ENCODE results near the gene PIP5K1C. TPM values are rescaled to one million over a fixed set of nuclear protein-coding genes. Genes with fewer than 3 reads are reported as not detected.
A peak's percentile ranks its signal among the peaks of the same experiment; 100 is the strongest.

PIP5K1C gene
- total RNA-seq, 1 donor from 2014 or later, result 42.0 TPM

GRCh38 chr19:3710265-3710812 lies 10.1 kb upstream of the PIP5K1C start:
- no peak overlapping the region for H3K4me3 ChIP-seq (ENCODE audit: insufficient read depth, low read depth, low read length)
- no peak for FAIRE-seq
- Mint-ChIP-seq H3K27ac (ENCODE audit: unreplicated experiment) (no peak overlapping the region), H3K4me3 (ENCODE audit: unreplicated experiment) (no peak overlapping the region), H3K9me3 (ENCODE audit: unreplicated experiment) (no peaks in the 10 kb centered on the region), H3K27me3 (ENCODE audit: low read depth, unreplicated experiment) (peaks cover 12% of the 10 kb centered on the region), H3K4me1 (ENCODE audit: low read depth, unreplicated experiment) (no peaks in the 10 kb centered on the region), H3K36me3 (ENCODE audit: low read depth, unreplicated experiment) (no peaks in the 10 kb centered on the region)
- no peaks in the 10 kb centered on the region for H4K20me1 ChIP-seq (ENCODE audit: insufficient read depth, low read length)
- no peak overlapping the region for H3K27ac ChIP-seq (ENCODE audit: low read depth, low read length)
- H2AFZ ChIP-seq (ENCODE audit: low read depth, low read length), result no peak overlapping the region
- H3K79me2 ChIP-seq (ENCODE audit: insufficient read depth, low read length), result no peaks in the 10 kb centered on the region
- H3K9ac ChIP-seq (ENCODE audit: low read length), result no peak overlapping the region
- H3K4me2 ChIP-seq (ENCODE audit: low read length), result no peak overlapping the region
- DNase-seq (ENCODE audit: low read depth), result no peak
- TF ChIP-seq CTCF (IDR thresholded peaks at IDR 0.05; ENCODE audit: insufficient read depth, low read depth, low read length), result no peak
- TF ChIP-seq EZH2 (IDR thresholded peaks at IDR 0.05; ENCODE audit: insufficient read depth, low read length), result no peak
- peaks cover 4% of the 10 kb centered on the region for H3K27me3 ChIP-seq (ENCODE audit: insufficient read depth, low read length)
- peaks cover 10% of the 10 kb centered on the region for H3K4me1 ChIP-seq (ENCODE audit: insufficient read depth, low read length)
- H3K36me3 ChIP-seq (ENCODE audit: insufficient read depth, low read length), result no peaks in the 10 kb centered on the region
- no peaks in the 10 kb centered on the region for H3K9me3 ChIP-seq (ENCODE audit: insufficient read depth, low read depth, low read length)

GRCh38 chr19:3708207-3708931 lies 8.1 kb upstream of the PIP5K1C start, which contains the start of gene TJP3:
TSS of gene TJP3 (plus strand) at chr19:3708384. CDS start at chr19:3728433, 20,049 bp downstream.
- Histone ChIP-seq H3K4me3 (ENCODE audit: insufficient read depth, low read depth, low read length) (no peak within 1 kb of the TSS), H3K27ac (ENCODE audit: low read depth, low read length) (no peak within 1 kb of the TSS), H3K4me1 (ENCODE audit: insufficient read depth, low read length) (peaks cover 10% of the 10 kb centered on the region), H3K4me2 (ENCODE audit: low read length) (peak within 1 kb of the TSS; percentile 50), H2AFZ (ENCODE audit: low read depth, low read length) (no peak within 1 kb of the TSS), H3K9ac (ENCODE audit: low read length) (no peak within 1 kb of the TSS), H3K79me2 (ENCODE audit: insufficient read depth, low read length) (no peaks in the 10 kb centered on the region), H3K36me3 (ENCODE audit: insufficient read depth, low read length) (no peaks in the 10 kb centered on the region), H3K9me3 (ENCODE audit: insufficient read depth, low read depth, low read length) (no peaks in the 10 kb centered on the region), H3K27me3 (ENCODE audit: insufficient read depth, low read length) (peaks cover 4% of the 10 kb centered on the region), H4K20me1 (ENCODE audit: insufficient read depth, low read length) (no peaks in the 10 kb centered on the region)
- H3K27ac Mint-ChIP-seq (ENCODE audit: unreplicated experiment), result no peak within 1 kb of the TSS
- H3K4me1 Mint-ChIP-seq (ENCODE audit: low read depth, unreplicated experiment), result no peaks in the 10 kb centered on the region
- no peaks in the 10 kb centered on the region for H3K36me3 Mint-ChIP-seq (ENCODE audit: low read depth, unreplicated experiment)
- peaks cover 14% of the 10 kb centered on the region for H3K27me3 Mint-ChIP-seq (ENCODE audit: low read depth, unreplicated experiment)
- no peak for TF ChIP-seq EZH2 (IDR thresholded peaks at IDR 0.05; ENCODE audit: insufficient read depth, low read length)
- no peak for TF ChIP-seq CTCF (IDR thresholded peaks at IDR 0.05; ENCODE audit: insufficient read depth, low read depth, low read length)
- DNase-seq (ENCODE audit: low read depth) (peak; percentile 20), FAIRE-seq (no peak)
- no peaks in the 10 kb centered on the region for H3K9me3 Mint-ChIP-seq (ENCODE audit: unreplicated experiment)
- no peak within 1 kb of the TSS for H3K4me3 Mint-ChIP-seq (ENCODE audit: unreplicated experiment)

GRCh38 chr19:3707868-3708206 lies 7.6 kb upstream of the PIP5K1C start:
- Histone ChIP-seq H3K9ac (ENCODE audit: low read length) (no peak overlapping the region), H3K4me2 (ENCODE audit: low read length) (no peak overlapping the region), H3K27me3 (ENCODE audit: insufficient read depth, low read length) (peaks cover 4% of the 10 kb centered on the region), H3K9me3 (ENCODE audit: insufficient read depth, low read depth, low read length) (no peaks in the 10 kb centered on the region), H3K4me1 (ENCODE audit: insufficient read depth, low read length) (peaks cover 10% of the 10 kb centered on the region), H2AFZ (ENCODE audit: low read depth, low read length) (no peak overlapping the region), H3K27ac (ENCODE audit: low read depth, low read length) (no peak overlapping the region), H4K20me1 (ENCODE audit: insufficient read depth, low read length) (no peaks in the 10 kb centered on the region), H3K36me3 (ENCODE audit: insufficient read depth, low read length) (no peaks in the 10 kb centered on the region), H3K4me3 (ENCODE audit: insufficient read depth, low read depth, low read length) (no peak overlapping the region), H3K79me2 (ENCODE audit: insufficient read depth, low read length) (no peaks in the 10 kb centered on the region)
- FAIRE-seq (no peak), DNase-seq (ENCODE audit: low read depth) (no peak)
- Mint-ChIP-seq H3K27ac (ENCODE audit: unreplicated experiment) (no peak overlapping the region), H3K27me3 (ENCODE audit: low read depth, unreplicated experiment) (peaks cover 14% of the 10 kb centered on the region), H3K4me1 (ENCODE audit: low read depth, unreplicated experiment) (no peaks in the 10 kb centered on the region), H3K36me3 (ENCODE audit: low read depth, unreplicated experiment) (no peaks in the 10 kb centered on the region), H3K4me3 (ENCODE audit: unreplicated experiment) (no peak overlapping the region), H3K9me3 (ENCODE audit: unreplicated experiment) (no peaks in the 10 kb centered on the region)
- TF ChIP-seq EZH2 (IDR thresholded peaks at IDR 0.05; ENCODE audit: insufficient read depth, low read length) (no peak), CTCF (IDR thresholded peaks at IDR 0.05; ENCODE audit: insufficient read depth, low read depth, low read length) (no peak)

All from astrocyte (in vitro differentiated cells and primary cell).